Measurements from ENCODE around the gene SEC22A. TPM values are rescaled to one million over a fixed set of nuclear protein-coding genes. Genes with fewer than 3 reads are reported as not detected.

SEC22A gene
- total and polyA plus RNA-seq, 2 of the 8 experiments (the other 6 are each of a cell fraction or from before 2014, with no cell fraction given): 10.6 to 17.1 TPM

GRCh38 chr3:123267821-123268220 is 66.1 kb downstream of the SEC22A start:
- Histone ChIP-seq H3K4me2 (ENCODE audit: insufficient read depth in 1 of 2, low read depth in 2 of 2, low read length in 2 of 2) (no peak overlapping the region), H3K27ac (ENCODE audit: low read depth, low read length) (no peak overlapping the region), H2BK15ac (ENCODE audit: low read length) (no peak overlapping the region), H3K18ac (ENCODE audit: extremely low read depth, low read length) (no peak overlapping the region), H3K23me2 (ENCODE audit: low read depth, low read length) (no peaks in the 10 kb centered on the region; the same call in 1 of the 2 replicates), H3K23ac (ENCODE audit: insufficient read length) (no peak overlapping the region), H3K56ac (replicated peaks; ENCODE audit: insufficient read length, low read depth, low read length) (no peak overlapping the region), H2BK5ac (ENCODE audit: low read depth, low read length) (no peak overlapping the region), H2BK20ac (ENCODE audit: low read length) (no peak overlapping the region), H3K79me1 (ENCODE audit: low read depth, low read length) (no peaks in the 10 kb centered on the region), H2AK5ac (ENCODE audit: low read depth, low read length) (no peak overlapping the region), H3K4me3 (ENCODE audit: extremely low read depth in 1 of 4, insufficient read depth in 2 of 4, low read depth in 3 of 4, low read length in 4 of 4) (no peak overlapping the region), H3K79me2 (ENCODE audit: control insufficient read depth in 1 of 2, insufficient read depth in 2 of 2, low read length in 2 of 2) (no peaks in the 10 kb centered on the region), H2BK12ac (ENCODE audit: low read depth, low read length) (no peak overlapping the region), H3K36me3 (ENCODE audit: control insufficient read depth in 2 of 4, insufficient read depth in 4 of 4, low read length in 3 of 4) (no peaks in the 10 kb centered on the region; a peak in 1 of 8 replicates), H3K4ac (replicated peaks; ENCODE audit: insufficient read length, low read depth, low read length) (no peak overlapping the region), H2BK120ac (replicated peaks; ENCODE audit: low read depth, low read length) (no peak overlapping the region), H4K8ac (ENCODE audit: extremely low read depth, insufficient read depth, low read length) (no peak overlapping the region), H4K20me1 (replicated peaks in 1 of 2; ENCODE audit: control insufficient read depth in 1 of 2, insufficient read depth in 2 of 2, low read length in 2 of 2) (no peaks in the 10 kb centered on the region), H3K9me3 (ENCODE audit: insufficient read depth in 2 of 2, low read depth in 1 of 2, low read length in 1 of 2) (no peaks in the 10 kb centered on the region), H3K9ac (replicated peaks in 1 of 4; ENCODE audit: extremely low read depth in 1 of 4, low read depth in 3 of 4, low read length in 3 of 4) (no peak overlapping the region), H3K14ac (ENCODE audit: insufficient read length) (no peak overlapping the region), H4K91ac (replicated peaks; ENCODE audit: insufficient read length, low read length) (no peak overlapping the region), H3K27me3 (replicated peaks in 1 of 4; ENCODE audit: control insufficient read depth in 3 of 4, extremely low read depth in 1 of 4, insufficient read depth in 3 of 4, low read length in 3 of 4) (no peaks in the 10 kb centered on the region), H3K4me1 (replicated peaks in 1 of 4; ENCODE audit: control insufficient read depth in 3 of 4, insufficient read depth in 4 of 4, low read length in 3 of 4) (0 out of 7 replicates have a peak, but pooled peaks cover 0 to 3% (median 0%) of the 10 kb centered on the region in 4 experiments), H4K5ac (ENCODE audit: insufficient read length, low read depth, low read length) (no peak overlapping the region), H2AFZ (ENCODE audit: low read length) (no peak overlapping the region)
- TF ChIP-seq CTCF (IDR thresholded peaks at IDR 0.05; ENCODE audit: control extremely low read depth in 1 of 3, insufficient read depth in 1 of 3, low read depth in 1 of 3, low read length in 3 of 3) (peak in 2 of 3 experiments; percentile 19 to 37; a peak in 1 of 4 replicates), RAD21 (IDR thresholded peaks at IDR 0.05 in 1 of 2, conservative IDR thresholded peaks at IDR 0.05 in 1 of 2; ENCODE audit: low read depth in 2 of 2, low read length in 2 of 2) (peak; percentile 47 to 61), FOSL1 (IDR thresholded peaks at IDR 0.05; ENCODE audit: insufficient read depth, low read depth, low read length) (no peak)
- DNase-seq (ENCODE audit: low read depth in 1 of 2, low spot score in 2 of 2) (no peak), FAIRE-seq (peak; percentile 32)
- ChIA-PET POLR2A (ENCODE audit: partially characterized antibody) (no interaction called here), CTCF (ENCODE audit: partially characterized antibody) (no interaction called here)
- whole genome bisulfite sequencing, 2 experiments (ENCODE audit: extremely low coverage in 1 of 2, insufficient coverage in 1 of 2, insufficient read length in 1 of 2, insufficient replicate concordance in 2 of 2, low coverage in 1 of 2, low lambda C conversion rate in 2 of 2, missing lambda C conversion rate in 1 of 2): 84% methylated on average over 2 of the region's 2 CpGs; no CpG with 5 or more reads in 1 of the 2 experiments
